ENCODE measurements around the gene NFIA.

- TF ChIP-seq CTCF (IDR thresholded peaks at IDR 0.05) (no peak), POLR2AphosphoS5 (IDR thresholded peaks at IDR 0.05) (no peak), POLR2A (IDR thresholded peaks at IDR 0.05) (no peak)
These were observed 262.3 kb downstream of the NFIA start for GRCh38 chr1:61344696-61345095.
